Natural killer cell treated with Interleukin-12 subunit alpha and Interleukin-12 subunit beta and Interleukin-15 and Interleukin-18, amount 100 ng/mL, for 72 hours (primary cell): Measurements from ENCODE around the gene METRN. TPM values are rescaled to one million over a fixed set of nuclear protein-coding genes. Genes with fewer than 3 reads are reported as not detected.
A peak's percentile ranks its signal among the peaks of the same experiment; 100 is the strongest.

Experiments used
- ATAC-seq, 2 donors: fragments of 150-1000 bp; cut with Tn5 transposase in 1 of 2; sonication (Bioruptor Pico), chemical (Tn5 transposase) in 1 of 2; 2 replicates each; pipeline ENCODE4 v1.10.0; 2021
- DNase-seq: peaks from one replicate; pipeline ENCODE4 v3.0.0; 2022; ENCODE audit warnings: low spot score
- H3K27ac Mint-ChIP-seq, 2 donors: 1 replicate in 1 of 2; 2 replicates in 1 of 2; pipeline ENCODE4 v1.8.0; 2022; ENCODE audit warnings: mixed read lengths in 2 of 2, mild to moderate bottlenecking in 1 of 2, moderate library complexity in 1 of 2
- H3K27me3 Mint-ChIP-seq, 2 donors: 1 replicate in 1 of 2; 2 replicates in 1 of 2; pipeline ENCODE4 v1.8.0; 2022; ENCODE audit warnings: mixed read lengths in 2 of 2
- H3K36me3 Mint-ChIP-seq: one replicate; pipeline ENCODE4 v1.8.0; 2022; ENCODE audit warnings: mixed read lengths
- H3K4me1 Mint-ChIP-seq, 2 donors: 1 replicate in 1 of 2; 2 replicates in 1 of 2; pipeline ENCODE4 v1.8.0; 2022; ENCODE audit warnings: low read depth in 2 of 2, mixed read lengths in 2 of 2, mild to moderate bottlenecking in 1 of 2
- H3K4me3 Mint-ChIP-seq: one replicate; pipeline ENCODE4 v1.8.0; 2022; ENCODE audit warnings: mixed read lengths
- H3K9me3 Mint-ChIP-seq: 2 replicates; pipeline ENCODE4 v1.8.0; 2022; ENCODE audit warnings: mixed read lengths
- total RNA-seq, 2 donors: library from RNA; stranded (reverse); gene quantifications; one replicate each; pipeline ENCODE4 v1.2.3, GENCODE V29; 2022

Gene METRN
- total RNA-seq, 2 donors from 2014 or later, result 21.0 to 34.9 TPM

DNA sequence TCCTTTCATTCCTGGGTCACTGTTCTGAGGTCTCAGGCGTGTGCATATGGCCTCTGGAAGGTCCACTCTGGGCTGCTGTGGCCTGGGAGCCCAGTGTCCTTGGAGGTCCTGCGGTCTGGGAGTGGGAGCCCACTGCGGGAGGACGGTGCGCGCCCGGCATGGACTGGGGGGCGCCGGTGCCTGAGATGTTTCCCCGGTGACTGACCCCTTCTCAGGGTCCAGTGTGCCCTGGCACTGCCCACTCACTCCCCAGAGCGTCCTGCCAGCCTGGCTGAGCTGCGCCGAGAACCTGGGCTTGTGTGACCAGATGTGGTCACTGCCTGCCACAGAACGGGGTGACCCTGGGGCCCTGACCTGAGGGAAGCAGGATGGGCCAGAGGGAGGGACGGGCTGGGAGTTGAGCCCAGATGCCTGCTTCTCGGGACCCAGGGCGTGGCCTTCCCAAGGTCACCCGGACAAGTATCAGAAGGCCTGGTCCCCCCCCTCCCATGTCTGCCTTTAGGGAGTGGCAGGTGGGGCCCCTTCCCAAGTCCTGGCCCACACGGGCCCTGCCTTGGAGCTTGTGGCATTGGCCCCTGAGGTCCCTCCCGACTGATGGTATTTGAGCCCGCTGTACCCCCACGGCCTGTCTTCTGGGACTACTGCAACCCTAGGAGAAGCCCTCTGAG, 40.6 kb upstream of the METRN start:
- peaks cover 6 to 7% of the 10 kb centered on the region in 2 donors for H3K4me1 Mint-ChIP-seq
- DNase-seq (no peak), ATAC-seq (no peak)
- H3K27ac Mint-ChIP-seq, result no peak overlapping the region
- no peaks in the 10 kb centered on the region for H3K36me3 Mint-ChIP-seq
- no peak overlapping the region for H3K4me3 Mint-ChIP-seq
- no peaks in the 10 kb centered on the region for H3K9me3 Mint-ChIP-seq
- no peaks in the 10 kb centered on the region for H3K27me3 Mint-ChIP-seq

DNA sequence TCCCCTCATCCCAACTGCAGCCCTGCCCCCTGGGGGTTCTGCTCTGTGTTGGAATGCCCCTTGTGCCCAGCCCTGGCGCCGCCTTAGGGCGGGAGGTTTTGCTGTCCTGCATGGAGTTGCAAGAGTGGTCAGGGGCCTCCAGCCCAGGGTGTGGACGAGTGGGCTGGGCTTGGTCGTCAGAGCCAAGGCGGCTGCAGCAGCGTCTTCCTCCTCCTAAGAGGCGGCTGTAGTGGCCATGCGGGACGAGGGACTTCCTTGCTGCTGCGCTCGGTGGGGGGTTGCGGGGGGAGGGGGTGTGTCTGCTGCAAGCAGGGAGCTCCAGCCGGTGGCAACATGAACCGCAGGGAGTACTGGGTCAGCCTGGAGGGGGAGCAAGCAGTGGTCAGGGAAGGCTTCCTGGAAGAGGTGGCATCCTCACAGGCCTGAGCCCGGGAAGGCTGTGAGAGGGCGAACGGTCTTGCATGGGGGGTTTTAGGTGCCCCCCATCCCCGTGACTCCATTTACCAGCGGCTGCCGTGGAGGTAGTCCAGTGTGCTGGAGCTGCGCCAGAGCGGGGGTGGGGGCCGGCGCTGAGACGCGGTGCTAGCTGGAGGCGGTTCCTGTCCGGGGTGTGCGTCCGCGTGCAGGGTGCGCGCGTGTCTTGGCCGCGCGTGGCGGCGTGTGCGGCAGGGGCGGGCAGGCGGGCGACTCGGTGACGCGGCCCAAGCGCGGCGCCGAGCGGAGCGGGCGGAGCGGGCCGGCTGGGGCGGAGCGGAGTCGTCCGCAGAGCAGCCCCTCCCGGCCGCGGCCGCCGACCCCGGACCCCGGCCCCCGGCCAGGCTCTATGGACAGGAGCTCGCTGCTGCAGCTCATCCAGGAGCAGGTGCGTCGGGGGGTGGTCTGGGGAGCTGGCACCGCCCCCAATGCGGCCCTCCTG, 39.7 kb upstream of the METRN start, which contains the start of gene RHBDL1:
TSS of gene RHBDL1 (plus strand) at position 704 of the 916 bp plus-strand sequence. CDS start at position 824, 120 bp downstream.
- Mint-ChIP-seq H3K4me3 (peak within 1 kb of the TSS; percentile 34), H3K36me3 (no peaks in the 10 kb centered on the region), H3K27me3 (no peaks in the 10 kb centered on the region), H3K4me1 (peaks cover 9% of the 10 kb centered on the region in 2 donors), H3K9me3 (no peaks in the 10 kb centered on the region), H3K27ac (no peak within 1 kb of the TSS)
- ATAC-seq (no peak), DNase-seq (no peak)

DNA sequence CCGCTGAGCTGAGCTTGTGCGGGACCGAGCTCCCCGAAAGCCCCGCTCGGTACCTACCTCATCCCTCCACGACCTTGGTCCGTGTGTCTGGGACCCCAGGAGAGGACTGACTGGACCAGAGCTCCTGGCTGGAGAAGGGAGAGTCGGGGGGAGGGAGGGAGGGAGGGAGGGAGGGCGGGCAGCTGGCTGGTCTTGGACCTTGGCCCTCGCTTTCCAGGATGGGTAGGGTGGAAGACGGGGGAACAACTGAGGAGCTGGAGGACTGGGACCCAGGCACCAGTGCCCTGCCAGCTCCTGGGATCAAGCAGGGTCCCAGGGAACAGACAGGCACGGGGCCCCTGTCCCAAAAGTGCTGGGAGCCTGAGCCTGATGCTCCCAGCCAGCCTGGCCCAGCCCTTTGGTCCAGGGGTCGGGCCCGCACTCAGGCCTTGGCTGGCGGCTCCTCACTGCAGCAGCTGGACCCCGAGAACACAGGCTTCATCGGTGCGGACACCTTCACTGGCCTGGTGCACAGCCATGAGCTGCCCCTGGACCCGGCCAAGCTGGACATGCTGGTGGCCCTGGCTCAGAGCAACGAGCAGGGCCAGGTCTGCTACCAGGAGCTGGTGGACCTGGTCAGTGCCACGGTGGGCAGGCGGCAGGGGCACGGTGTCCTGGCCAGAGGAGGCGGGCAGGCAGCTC, 38.9 kb upstream of the METRN start:
- no peak overlapping the region for H3K4me3 Mint-ChIP-seq
- no peaks in the 10 kb centered on the region for H3K9me3 Mint-ChIP-seq
- H3K36me3 Mint-ChIP-seq, result no peaks in the 10 kb centered on the region
- no peaks in the 10 kb centered on the region for H3K27me3 Mint-ChIP-seq
- H3K27ac Mint-ChIP-seq, result no peak overlapping the region
- peaks cover 9 to 11% of the 10 kb centered on the region in 2 donors for H3K4me1 Mint-ChIP-seq
- DNase-seq, result no peak
- no peak for ATAC-seq

DNA sequence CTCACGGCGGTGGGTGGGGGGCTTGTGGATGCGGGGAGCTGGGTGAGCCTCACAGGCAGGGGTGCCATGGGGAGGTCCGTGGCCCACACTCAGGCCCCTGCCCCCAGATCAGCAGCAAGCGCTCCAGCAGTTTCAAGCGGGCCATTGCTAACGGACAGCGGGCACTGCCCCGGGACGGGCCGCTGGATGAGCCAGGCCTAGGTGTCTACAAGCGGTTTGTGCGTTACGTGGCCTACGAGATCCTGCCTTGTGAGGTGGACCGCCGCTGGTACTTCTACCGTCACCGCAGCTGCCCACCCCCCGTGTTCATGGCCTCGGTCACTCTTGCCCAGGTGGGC, 38.4 kb upstream of the METRN start:
- Mint-ChIP-seq H3K4me3 (no peak overlapping the region), H3K36me3 (no peaks in the 10 kb centered on the region), H3K4me1 (peaks cover 9 to 14% of the 10 kb centered on the region in 2 donors), H3K9me3 (no peaks in the 10 kb centered on the region), H3K27me3 (no peaks in the 10 kb centered on the region), H3K27ac (no peak overlapping the region)
- DNase-seq (no peak), ATAC-seq (no peak)

DNA sequence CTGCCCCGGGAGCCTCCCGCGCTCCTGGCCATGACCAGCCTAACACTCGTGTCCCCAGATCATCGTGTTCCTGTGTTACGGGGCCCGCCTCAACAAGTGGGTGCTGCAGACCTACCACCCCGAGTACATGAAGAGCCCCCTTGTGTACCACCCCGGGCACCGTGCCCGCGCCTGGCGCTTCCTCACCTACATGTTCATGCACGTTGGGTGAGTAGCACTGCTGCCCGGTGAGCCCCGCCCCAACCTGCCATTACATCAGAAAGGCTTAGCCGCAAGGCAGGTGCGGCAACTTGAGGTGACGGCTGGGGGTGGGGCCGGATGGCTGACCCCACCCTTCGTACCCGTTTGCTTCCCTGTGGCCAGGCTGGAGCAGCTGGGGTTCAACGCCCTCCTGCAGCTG, 38.0 kb upstream of the METRN start:
- Mint-ChIP-seq H3K27ac (no peak overlapping the region), H3K9me3 (no peaks in the 10 kb centered on the region), H3K36me3 (no peaks in the 10 kb centered on the region), H3K27me3 (no peaks in the 10 kb centered on the region), H3K4me1 (peaks cover 9 to 17% of the 10 kb centered on the region in 2 donors), H3K4me3 (no peak overlapping the region)
- DNase-seq, result no peak
- ATAC-seq, result no peak

DNA sequence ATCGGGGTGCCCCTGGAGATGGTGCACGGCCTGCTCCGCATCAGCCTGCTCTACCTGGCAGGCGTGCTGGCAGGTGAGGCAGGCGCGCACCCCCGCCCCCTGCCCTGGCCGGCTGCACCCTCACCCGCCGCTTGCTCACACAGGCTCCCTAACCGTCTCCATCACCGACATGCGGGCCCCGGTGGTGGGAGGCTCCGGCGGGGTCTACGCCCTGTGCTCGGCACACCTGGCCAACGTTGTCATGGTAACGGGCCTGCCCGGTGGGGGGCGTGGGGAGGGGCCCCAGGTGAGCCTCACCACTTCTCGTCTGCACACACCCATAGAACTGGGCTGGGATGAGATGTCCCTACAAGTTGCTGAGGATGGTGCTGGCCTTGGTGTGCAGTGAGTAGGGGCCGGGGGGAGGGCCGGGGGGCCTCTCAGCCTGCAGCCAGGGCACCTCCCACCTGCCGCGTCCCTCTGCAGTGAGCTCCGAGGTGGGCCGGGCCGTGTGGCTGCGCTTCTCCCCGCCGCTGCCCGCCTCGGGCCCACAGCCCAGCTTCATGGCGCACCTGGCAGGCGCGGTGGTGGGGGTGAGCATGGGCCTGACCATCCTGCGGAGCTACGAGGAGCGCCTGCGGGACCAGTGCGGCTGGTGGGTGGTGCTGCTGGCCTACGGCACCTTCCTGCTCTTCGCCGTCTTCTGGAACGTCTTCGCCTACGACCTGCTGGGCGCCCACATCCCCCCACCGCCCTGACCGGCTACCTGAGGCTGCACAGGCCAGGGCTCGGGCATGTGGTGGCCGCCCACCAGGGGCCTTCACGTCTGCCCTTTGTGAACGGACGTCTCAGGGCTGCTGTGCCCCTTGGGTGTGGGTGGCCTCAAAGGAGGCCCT, 37.4 kb upstream of the METRN start:
- ATAC-seq (no peak), DNase-seq (no peak)
- H3K27me3 Mint-ChIP-seq, result no peaks in the 10 kb centered on the region
- H3K36me3 Mint-ChIP-seq, result no peaks in the 10 kb centered on the region
- peaks cover 12 to 17% of the 10 kb centered on the region in 2 donors for H3K4me1 Mint-ChIP-seq
- no peaks in the 10 kb centered on the region for H3K9me3 Mint-ChIP-seq
- H3K4me3 Mint-ChIP-seq, result no peak overlapping the region
- no peak overlapping the region for H3K27ac Mint-ChIP-seq

DNA sequence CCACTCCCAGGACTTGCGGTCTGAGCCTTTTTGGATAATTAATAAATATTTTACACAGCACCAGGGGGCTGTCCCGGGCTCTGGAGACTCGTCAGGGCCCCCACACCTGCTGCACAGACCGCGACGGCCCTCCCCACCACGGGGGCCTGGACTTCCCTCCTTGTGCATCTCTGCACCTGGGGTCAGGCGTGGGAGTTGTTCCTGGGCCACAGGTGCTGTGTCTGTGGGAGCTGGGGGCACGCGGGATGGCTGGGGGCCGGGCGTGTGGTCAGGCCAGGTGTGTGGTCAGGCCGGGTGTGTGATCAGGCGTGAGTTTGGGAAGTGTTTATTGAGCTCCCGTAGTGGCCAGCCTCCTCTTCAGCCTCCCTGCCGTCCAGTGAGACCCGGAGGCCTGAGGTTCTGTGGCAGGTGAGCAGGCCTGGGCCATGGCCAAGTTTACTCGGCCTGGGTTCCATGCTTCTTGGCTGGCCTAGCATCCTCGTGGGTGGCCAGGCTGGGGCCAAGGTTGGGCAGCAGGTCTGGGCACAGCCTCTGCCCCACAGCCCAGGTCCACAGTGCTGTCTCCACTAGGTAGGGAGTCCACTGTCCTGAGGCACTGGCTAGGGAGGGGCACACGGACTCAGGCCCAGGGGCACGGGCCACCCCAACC, 36.6 kb upstream of the METRN start:
- Mint-ChIP-seq H3K27ac (no peak overlapping the region), H3K4me1 (peaks cover 13 to 17% of the 10 kb centered on the region in 2 donors), H3K9me3 (no peaks in the 10 kb centered on the region), H3K4me3 (no peak overlapping the region), H3K36me3 (no peaks in the 10 kb centered on the region), H3K27me3 (no peaks in the 10 kb centered on the region)
- DNase-seq (no peak), ATAC-seq (no peak)

DNA sequence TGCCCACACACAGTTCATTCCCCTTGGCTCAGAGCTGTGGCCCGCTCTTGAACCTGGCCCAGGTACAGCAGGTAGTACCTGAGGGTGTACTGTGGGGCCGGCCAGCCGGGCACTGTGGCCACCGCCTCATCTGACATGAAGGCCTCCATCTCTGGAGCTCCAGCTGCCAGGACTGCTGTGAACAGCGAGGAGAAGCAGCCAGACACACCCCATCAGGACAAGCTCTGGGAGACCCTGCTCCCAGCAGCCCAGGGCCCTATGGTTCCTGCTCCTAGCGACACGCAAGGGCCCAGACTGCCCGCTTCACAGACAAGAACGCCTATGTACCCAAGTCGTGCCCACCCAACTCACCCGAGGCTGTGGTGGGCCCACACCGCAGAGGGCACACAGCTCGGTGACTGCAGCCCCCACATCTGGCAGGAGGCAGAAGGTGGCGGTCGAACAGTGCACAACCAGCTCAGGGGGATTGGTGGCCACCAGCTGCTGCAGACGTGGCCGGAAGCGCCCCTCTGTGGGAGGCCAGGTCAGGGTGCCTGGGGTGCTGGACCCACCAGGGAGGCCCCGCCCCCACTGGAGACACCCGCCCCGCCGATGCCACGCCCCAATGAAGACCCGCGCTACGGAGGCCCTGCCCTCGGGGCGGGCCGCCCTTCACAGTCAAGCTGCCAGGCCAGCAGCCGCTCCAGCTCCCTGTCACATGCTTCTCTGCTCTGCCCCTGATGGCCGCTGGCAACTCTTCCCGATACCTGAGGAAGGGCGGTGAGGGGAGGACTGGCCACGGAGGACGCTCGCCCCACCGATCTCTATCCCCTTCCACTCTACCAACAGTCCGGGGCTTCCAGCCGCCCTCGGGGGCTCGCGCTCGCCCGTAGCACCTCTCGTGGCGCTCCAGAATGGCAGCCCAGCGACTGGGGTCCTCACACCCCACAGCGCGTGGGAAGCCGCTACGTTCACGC, 35.8 kb upstream of the METRN start:
- ATAC-seq, result peak; percentile 7 to 28
- no peak for DNase-seq
- Mint-ChIP-seq H3K4me3 (peak overlapping the region; percentile 81), H3K27me3 (no peaks in the 10 kb centered on the region), H3K4me1 (peaks cover 13 to 17% of the 10 kb centered on the region in 2 donors), H3K36me3 (no peaks in the 10 kb centered on the region), H3K27ac (no peak overlapping the region), H3K9me3 (no peaks in the 10 kb centered on the region)

DNA sequence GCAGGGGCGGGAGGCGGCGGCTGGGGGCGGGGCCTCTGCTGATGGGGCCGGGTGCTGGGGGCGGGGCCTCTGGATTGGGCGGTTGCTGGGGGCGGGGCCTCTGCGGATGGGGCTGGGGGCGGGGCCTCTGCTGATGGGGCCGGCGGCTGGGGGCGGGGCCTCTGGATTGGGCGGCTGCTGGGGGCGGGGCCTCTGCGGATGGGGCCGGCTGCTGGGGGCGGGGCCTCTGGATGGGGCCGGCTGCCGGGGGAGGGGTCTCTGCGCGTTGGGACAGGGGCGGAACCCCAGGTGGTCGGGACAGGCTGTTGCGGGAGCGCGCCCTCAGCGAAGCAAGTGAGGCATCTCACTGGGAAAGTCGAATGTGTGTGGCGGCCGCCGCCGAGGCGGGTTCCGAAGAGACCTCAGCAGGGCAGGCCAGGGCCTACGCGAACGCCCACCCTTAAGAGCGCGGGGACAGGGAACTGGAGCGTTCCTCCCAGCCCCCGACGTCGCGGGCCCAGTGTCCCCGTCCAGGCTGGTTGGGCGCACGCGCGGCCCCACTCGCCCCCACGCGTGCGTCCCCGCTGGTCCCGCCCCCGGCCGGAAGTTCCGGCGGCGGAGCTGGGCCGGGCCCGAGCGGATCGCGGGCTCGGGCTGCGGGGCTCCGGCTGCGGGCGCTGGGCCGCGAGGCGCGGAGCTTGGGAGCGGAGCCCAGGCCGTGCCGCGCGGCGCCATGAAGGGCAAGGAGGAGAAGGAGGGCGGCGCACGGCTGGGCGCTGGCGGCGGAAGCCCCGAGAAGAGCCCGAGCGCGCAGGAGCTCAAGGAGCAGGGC, 34.9 kb upstream of the METRN start, which contains the start of gene STUB1:
TSS of gene STUB1 (plus strand) at position 597 of the 811 bp plus-strand sequence. CDS start at position 713, 116 bp downstream.
- DNase-seq (peak; percentile 92), ATAC-seq (peak; percentile 71 to 86)
- Mint-ChIP-seq H3K9me3 (no peaks in the 10 kb centered on the region), H3K27me3 (no peaks in the 10 kb centered on the region), H3K36me3 (no peaks in the 10 kb centered on the region), H3K27ac (peak within 1 kb of the TSS in 1 of 2 donors; percentile 28), H3K4me1 (peaks cover 13 to 14% of the 10 kb centered on the region in 2 donors), H3K4me3 (peak within 1 kb of the TSS; percentile 81)

DNA sequence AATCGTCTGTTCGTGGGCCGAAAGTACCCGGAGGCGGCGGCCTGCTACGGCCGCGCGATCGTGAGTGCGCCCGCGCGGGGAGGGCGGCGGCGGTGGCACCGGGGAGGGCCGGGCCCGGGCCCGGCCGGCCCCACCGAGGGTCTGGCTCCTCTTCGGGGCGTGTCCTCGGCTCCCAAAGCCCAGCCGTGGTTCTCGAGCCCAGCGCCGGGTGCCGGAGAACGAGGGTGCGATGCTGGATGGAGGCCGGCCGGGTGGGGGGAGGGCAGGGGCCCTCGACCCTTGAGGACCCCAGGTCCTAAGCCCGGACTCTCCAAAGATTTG, 34.3 kb upstream of the METRN start:
- H3K4me3 Mint-ChIP-seq, result peak overlapping the region; percentile 81
- ATAC-seq (peak in 1 of 2 donors; percentile 0), DNase-seq (no peak)
- H3K27ac Mint-ChIP-seq, result peak overlapping the region in 1 of 2 donors; percentile 28
- H3K36me3 Mint-ChIP-seq, result no peaks in the 10 kb centered on the region
- no peaks in the 10 kb centered on the region for H3K9me3 Mint-ChIP-seq
- H3K4me1 Mint-ChIP-seq, result peaks cover 11 to 13% of the 10 kb centered on the region in 2 donors
- no peaks in the 10 kb centered on the region for H3K27me3 Mint-ChIP-seq

DNA sequence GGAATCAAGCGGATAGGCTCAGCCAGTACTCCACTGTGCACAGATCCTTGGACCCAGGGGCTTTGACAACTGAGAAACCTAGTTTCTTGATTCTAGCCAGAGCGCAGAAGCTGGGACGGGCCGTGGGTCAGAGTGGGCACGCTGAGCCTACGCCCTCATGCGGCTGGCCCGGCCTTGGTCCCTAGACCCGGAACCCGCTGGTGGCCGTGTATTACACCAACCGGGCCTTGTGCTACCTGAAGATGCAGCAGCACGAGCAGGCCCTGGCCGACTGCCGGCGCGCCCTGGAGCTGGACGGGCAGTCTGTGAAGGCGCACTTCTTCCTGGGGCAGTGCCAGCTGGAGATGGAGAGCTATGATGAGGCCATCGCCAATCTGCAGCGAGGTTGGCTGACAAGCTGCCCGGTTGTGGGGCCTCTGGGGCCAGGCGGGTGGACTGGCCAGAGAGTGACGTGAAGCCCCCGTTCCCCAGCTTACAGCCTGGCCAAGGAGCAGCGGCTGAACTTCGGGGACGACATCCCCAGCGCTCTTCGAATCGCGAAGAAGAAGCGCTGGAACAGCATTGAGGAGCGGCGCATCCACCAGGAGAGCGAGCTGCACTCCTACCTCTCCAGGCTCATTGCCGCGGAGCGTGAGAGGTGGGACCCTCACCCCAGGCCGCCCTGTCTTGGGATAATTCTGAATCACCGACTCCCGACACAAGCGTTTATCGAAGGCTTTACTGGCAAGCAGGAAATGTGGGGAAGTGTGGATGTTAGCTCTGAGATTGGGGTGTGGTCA, 33.8 kb upstream of the METRN start:
- Mint-ChIP-seq H3K27ac (peak overlapping the region in 1 of 2 donors; percentile 28), H3K9me3 (no peaks in the 10 kb centered on the region)

More for the DNA sequence above, 33.8 kb upstream of the METRN start:
- peak overlapping the region; percentile 81 for H3K4me3 Mint-ChIP-seq
- ATAC-seq, result no peak
- H3K4me1 Mint-ChIP-seq, result peaks cover 11 to 13% of the 10 kb centered on the region in 2 donors
- H3K27me3 Mint-ChIP-seq, result no peaks in the 10 kb centered on the region
- H3K36me3 Mint-ChIP-seq, result no peaks in the 10 kb centered on the region
- no peak for DNase-seq
